NCI-H146 treated with DMSO at 0.1 percent for 48 hours (cell line): ENCODE measurements around the gene HCK.
"Not testable (repeated sequence)": the region's sequence is repeated elsewhere in the genome, so short reads cannot be mapped to it uniquely, and the experiment has no call there.

Experiments used
- DNase-seq: peaks from one replicate; lab custom pipeline; 2025; ENCODE audit not compliant: unreplicated experiment; lab: John Stamatoyannopoulos, UW

Gene HCK

DNA sequence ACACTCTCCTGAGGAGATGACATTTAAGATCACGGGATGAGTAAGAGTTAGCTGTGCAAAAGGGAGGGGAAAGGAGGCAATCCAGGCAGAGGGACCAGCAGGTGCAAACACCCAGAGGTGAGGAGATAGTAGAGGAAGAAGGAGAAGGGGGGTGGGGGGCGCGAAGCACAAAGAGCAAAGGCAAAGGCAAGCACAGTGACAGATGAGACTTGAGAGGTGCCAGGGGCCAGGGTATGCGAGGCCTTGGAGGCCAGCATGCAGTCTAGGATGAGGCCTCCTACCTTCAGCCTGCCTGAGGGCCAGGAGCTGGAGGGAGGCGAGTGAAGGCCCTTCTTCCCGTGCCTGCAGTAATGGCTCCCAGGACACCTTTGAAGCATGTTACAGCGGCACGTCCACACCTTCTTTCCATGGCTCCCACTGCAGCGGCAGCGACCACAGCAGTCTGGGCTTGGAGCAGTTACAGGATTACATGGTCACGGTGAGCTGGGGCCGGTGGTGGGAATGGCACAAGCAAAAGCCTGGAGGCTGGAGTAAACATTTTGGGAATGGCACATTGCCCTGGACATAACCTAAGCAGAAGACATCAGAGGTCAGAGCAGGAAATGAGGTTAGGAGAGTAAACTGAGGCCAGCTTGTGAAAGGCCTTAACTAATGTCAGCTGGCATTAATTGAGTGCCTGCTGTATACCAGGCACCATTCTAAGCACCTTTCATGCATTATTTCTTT is 23.2 kb upstream of the HCK start:
- no peak for DNase-seq

DNA sequence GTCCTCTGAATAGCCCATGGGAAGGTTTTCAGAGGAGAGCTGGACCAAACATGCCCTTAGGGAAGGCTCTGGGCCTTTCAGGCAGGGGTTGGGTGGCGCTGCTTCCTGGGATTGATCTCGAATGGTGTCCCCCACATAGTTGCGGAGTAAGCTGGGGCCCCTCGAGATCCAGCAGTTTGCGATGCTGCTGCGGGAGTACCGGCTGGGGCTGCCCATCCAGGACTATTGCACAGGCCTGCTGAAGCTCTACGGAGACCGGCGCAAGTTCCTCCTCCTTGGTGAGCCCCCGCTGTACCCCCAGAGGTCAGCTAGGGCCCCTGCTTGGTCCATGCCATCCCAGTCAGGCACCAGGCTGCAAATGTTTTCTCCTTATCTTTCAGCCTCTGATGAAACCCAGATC is 22.5 kb upstream of the HCK start:
- DNase-seq = no peak

DNA sequence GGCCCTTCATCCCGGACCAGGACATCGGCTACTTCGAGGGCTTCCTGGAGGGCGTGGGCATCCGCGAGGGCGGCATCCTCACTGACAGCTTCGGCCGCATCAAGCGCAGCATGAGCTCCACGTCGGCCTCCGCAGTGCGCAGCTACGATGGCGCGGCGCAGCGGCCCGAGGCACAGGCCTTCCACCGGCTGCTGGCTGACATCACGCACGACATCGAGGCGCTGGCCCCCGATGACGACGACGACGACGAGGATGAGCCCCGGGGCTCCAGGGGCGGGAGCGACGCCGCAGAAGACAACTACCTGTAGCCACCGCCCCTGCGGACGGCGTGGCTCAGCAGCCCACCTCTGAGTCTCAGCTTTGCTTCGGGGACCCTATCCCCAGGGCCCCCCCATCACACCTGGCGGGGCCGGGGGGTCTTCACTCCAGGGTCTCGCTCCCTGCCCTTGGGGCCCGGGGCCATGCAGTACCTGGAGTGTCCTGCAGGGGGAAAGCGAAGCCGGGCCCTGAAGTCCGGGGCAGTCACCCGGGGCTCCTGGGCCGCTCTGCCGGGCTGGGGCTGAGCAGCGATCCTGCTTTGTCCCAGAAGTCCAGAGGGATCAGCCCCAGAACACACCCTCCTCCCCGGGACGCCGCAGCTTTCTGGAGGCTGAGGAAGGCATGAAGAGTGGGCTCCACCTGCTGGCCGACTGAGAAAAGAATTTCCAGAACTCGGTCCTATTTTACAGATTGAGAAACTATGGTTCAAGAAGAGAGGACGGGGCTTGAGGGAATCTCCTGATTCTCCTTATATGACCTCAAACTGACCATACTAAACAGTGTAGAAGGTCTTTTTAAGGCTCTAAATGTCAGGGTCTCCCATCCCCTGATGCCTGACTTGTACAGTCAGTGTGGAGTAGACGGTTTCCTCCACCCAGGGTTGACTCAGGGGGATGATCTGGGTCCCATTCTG is 20.8 kb upstream of the HCK start:
- DNase-seq = peak; percentile 69

DNA sequence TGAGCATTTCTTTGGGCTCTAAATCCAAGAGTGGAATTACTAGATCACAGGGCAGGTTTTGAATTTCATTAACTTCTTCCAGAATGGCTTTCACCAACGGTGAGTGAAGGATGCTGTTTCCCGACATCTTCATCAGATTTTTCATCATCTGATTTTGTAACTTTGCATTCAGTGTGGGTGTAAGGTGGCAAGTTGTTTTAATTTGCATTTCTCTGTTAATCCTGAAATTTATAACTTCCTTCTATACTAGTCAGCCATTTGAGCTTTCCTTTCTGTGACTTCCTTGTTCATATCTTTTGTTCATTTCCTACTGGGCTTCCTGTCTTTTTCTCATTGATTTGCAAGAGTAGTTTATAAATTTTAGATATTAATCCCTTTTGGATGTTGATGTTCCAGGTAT is 18.7 kb upstream of the HCK start:
- no peak for DNase-seq

DNA sequence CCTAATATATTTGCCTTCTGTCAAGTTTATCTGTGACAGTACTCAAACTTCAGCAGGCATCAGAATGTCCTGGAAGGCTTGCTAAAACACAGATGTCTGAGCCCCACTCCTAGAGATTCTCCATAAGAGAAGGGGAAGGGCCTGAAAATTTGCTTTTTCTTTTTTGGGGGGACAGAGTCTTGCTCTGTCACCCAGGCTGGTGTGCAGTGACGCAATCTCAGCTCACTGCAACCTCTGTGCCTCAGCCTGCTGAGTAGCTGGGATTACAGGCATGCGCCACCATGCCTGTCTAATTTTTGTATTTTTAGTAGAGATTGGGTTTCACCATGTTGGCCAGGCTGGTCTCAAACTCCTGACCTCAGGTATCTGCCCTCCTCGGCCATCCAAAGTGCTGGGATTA is 18.3 kb upstream of the HCK start:
- DNase-seq = not testable (repeated sequence)

DNA sequence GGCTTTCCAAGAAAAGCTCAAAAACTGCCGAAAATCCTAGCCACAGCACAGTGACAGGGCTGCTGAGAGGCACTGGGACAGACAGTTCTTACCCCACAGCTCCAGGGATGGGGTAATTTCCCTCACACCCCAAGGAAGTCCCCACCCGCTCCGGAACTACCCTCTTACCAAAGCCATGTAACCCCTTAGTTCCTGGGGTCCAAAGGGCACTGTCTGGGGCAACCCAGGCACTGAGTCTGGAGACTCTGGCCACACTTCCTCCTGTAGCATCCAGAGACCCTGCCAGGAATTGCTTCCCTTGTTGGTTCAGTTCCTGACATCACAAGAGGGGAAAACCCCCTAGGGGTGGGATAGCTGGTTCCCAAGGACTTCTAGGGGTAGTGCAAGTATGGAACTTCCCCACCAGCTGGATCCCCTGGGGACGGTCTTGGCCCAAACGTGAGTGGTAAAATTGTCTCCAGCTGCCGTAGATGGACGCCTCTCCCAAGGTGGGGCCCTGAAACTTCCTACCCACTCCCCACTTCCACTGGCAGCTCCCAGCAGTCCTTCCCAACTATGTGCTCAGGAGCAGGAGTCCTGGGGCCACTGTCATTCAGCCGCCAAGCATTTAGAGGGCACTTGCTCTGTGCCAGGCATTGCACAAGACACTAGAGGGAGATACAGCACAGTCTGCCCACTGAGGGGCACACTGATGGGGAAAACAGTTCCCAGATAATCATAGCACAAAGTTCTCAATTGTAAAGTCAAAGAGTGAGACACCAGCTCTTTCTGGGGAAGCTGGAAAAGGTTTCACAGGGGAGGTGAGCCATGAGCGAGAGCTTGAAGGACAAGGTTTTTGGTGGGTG is 17.2 kb upstream of the HCK start:
- no peak for DNase-seq

DNA sequence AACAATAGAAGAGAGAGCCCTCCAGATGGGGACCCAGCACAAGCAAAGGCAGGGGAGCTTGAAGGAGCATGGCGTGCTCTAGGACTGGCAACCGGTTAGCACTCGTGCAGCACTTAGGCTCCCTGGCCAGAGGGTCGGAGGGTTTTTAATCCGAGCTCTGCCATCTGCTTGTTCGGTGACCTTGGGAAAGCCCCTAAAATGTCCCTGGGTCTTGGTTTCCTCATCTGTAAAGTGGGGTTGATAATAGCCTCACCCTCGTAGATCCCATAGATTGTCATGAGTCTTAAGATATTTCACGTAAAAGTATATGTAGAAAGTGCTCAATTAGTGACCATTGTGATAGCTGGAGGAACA is 16.6 kb upstream of the HCK start:
- no peak for DNase-seq

DNA sequence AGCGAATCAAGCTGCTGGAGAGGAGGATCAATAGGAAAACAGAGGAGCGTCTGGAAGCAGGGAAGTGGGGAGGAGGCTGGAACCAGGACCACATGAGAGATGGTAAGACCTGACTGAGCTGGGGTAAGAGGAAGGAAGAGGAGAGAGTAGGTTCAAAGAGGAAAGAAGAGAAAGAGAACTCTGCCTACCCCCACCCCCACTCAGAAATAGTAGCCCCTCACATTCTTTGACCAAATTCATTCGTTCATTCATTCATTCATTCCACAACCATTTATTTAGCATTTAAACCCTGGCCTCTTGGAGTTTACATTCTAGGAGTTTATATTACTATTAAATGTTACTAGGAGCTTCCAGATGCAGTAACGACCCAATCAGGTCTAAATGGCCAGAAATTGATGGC is 15.8 kb upstream of the HCK start:
- DNase-seq = no peak

DNA sequence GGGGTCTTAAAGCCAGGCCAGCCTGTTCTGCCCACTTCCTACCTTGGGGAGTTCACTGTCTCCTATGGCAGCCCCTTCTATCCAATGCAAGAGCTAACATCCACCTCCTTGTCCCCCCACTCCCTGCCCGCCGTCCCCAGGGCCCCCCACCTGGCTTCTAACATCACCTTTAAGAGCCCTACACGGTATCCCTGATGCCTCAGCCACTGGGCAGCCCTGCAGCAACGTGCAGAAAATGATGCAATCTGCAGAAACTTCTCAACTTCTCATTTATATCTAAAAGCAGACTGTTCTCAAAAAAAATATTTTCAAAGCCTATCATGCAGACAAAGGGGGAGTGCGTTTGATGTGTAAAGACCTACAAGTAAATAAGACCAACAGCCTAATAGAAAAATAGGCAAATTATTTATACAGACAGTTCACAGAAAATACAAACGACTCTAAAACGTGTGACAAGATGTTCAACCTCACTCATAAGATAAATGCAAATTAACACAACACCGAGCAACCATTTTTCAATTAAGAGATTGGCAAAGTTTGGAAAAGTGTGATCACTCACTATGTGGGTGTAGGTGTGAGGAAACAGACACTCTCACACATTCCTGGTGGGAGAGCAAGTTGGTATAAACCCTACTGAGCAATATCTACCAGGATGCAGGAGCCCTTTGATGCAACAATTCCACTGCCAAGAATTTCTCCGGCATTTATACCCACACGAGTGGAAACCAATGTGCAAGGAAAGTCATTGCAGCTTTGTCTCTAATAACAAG is 15.1 kb upstream of the HCK start:
- DNase-seq = no peak

DNA sequence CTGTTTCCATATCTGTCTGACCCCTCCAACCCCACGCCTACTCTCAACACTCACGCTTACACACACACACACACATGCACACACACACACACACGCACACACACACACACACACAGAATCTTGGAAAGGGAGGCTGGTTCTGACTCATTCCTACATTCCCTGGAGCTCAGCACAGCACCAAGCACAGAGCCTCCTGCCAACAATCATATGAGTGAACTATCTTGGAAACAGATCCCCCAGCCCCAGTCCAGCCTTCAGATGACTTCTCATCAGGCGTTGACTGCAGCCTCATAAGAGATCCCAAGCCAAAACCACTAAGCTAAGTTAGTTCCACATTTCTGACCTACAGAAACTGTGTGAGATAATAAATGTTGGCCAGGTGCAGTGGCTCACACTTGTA is 14.1 kb upstream of the HCK start:
- DNase-seq = no peak

DNA sequence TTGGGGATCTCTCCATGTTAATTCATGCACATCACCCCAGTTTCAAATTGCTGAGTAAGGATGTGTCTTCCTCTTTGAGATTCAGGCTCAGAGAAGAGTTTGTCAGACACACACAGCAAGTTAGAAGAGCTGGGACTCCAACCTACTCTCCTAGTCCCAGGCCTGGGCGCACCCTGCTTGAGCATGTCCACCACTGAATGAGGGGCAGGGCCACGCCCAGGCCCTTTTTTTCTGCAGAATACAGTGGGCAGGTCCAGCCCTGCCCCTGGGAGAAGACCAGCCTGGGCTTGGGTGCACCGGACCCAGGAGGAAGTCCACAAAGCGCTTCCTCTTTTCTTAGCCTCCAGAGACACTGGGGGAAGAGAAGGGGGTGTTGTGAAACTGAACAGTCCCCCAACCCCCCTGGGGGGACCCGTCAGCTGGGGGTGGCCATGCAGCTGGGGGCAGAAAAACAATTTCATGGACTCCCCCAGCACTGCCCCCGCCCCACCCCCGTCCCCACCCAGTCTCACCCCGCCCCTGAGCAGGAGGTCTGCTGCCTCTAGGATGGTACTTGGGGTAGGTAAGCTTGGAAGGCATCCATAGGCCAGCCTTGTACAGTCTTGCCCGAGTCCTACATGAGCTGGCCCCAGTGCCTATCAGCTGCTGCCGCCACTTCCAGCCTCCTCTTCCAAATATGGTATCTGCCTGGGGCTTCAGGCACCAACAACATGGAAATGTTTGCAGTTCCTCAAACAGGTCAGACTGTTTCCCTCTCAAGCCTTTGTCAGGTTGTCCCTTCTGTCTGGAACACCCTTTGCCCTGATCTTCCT is 11.7 kb upstream of the HCK start:
- DNase-seq = no peak

DNA sequence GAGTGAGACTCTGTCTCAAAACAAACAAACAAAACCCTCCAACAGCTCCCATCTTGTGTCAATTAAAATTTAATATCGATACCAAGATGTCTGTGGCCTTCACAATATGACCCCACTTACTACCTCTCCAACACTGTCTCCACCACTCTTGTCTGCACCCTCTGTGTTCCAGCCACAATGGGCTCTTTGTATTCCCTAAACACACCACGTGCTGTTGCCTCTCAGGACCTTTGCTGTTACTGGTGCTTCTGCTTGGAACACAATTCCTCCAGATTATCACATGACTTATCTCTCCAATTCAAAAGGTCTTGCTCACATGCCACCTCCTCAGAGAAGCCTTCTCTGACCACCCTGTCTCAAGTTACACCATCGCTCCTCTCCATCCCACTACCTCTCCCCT is 6.0 kb upstream of the HCK start:
- DNase-seq = no peak

DNA sequence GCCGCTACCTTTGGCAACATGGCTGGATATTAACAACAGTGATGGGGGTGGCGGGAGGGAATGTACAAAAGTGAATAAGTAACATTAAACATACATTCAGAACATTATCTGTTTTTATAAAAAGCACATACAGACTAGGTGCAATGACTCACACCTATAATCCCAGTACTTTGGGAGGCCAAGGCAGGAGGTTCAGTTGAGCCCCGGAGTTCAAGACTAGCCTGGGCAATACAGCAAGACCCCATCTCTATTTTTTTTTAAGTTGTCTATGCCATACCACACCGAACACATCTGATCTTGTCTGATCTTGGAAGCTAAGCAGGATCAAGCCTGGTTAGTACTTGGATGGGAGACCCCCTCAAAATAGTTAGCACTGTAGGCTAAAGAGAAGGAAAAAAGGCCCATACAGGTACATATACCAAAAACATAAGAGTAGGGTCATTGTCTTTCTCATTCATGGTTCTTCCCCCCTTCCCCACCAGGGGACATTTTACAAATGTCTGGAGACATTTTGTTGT is 1.7 kb upstream of the HCK start:
- no peak for DNase-seq

DNA sequence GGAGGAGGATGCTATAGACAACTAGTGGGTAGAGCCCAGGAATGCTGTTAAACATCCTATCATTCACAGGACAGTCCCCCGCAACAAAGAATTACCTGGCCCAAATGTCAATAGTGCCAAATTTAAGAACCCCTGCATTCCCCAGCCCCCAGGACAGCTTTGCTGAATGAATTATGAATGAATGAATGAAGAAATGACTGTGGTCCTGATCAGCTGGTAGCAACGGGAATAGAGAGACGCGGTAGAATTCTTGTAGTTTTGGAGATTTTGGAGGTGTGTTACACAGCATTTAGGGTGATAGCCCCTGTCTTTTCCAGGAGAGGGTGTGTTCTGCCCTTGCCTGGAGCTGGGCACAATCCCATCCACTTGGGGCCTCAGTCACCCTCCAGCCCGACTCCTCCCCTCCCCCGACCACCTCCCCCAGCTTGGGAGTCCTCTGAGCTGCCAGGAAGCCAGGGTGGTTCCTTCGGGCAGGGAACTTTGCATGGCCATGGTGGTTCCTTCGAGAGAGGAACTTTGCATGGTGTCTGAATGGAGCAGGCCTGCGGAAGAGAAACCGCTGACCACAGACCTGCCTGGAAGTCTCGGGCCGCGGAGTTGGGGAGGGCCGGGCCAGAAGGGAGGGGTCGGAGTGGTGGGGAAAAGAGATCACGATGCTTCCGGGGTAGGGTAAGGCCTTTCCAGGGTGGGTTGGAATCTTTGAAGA is 1.0 kb upstream of the HCK start:
- DNase-seq = no peak

DNA sequence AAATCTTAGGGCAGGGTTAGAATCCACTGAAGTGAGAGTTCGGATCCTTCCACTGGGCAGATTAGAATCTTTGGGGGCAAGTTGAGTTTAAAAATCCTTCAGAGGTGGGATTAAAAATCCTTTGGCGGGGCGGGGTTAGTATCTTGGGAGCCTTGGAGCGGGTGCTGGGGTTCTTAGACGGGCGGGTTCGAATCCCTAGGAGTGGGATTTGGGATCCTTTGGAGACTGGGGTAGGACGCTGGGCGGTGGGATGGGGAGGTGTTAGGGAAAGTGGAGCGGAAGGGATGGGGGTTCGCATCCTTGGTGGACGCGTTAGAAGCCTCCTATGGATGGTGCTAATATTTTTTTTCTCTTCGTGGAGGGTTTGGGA is 337 bp upstream of the HCK start:
- no peak for DNase-seq

DNA sequence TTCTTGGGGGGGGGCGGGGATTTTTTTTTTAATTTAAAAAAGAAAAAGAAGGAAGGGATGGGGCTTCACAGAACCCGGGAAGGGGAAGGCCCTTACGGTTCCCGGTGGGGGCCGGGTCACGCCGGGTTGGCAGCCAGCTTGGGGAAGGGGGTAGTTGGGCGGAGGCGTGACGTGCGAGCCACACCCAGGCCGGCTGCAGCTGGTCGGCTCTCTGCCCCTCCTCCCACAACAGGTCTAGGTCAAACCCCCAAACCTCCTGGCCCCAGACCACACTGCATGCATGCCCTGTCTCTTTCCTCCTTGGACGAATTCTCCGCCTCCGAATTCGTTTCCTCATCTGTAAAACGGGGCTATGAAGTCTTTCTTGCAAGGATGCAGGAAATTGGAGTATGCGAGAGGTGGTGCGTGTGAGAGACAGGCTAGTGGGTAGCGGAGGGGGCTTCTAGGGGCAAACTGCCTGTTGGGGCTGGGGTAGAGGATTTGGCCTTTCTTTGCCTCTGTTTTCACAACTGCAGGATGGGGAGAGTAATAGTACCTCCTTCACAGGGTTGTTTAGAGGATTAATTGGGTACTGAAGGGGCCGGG is 828 bp downstream of the HCK start:
- DNase-seq = no peak

DNA sequence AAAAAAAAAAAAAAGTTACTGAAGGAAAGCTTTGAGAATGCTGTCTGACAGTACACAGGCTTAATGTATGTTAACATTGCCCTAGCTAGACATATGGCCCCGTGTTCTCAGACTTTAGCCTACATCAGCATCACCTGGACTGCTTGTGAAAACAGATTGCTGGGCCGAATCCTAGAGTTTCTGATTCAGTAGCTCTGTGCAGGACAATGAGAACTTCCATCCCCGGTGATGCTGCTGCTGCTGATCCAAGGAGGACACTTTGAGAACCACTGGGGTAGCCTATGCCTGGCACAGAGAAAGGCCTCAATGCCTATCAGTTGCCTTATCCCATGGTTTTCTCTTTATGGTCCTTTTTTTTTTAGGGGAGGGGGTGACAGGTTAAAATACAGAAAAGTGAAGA is 1.6 kb downstream of the HCK start:
- DNase-seq = no peak

DNA sequence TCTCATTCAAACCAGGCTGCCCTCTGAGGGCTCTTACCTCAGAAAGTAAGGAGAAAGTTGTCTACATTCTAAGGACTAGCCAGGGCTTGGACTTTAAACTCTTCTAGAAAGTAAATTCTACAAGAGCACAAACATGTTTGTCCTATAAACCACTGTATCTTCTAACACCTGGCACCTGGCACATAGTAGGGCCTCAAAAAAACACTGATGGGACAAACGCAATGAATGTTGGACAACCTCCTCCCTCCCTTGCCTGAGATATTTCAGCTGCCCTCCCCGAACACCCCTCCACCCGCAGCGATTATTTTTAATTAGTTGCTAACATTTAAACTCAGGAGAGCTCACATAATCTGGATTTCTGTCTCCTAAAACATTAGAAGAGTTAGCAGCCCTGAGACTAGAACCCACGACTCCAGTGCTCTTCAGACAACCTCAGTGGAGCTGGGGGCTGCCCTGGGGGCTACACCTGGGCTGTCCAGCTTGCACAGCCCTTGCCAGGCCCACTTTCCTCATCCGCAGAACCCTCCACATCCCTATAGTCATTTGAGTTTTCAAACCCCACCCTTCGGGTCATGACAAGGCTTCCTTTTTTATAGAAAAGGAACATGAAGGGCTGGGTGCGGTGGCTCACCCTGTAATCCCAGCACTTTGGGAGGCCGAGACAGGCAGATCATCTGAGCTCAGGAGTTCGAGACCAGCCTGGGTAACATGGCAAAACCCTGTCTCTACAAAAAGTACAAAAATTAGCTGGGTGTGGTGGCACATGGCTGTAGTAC is 4.9 kb downstream of the HCK start:
- DNase-seq = no peak
